GM21381 (cell line): ENCODE measurements around the gene DIP2C.
"Not testable (repeated sequence)": the region's sequence is repeated elsewhere in the genome, so short reads cannot be mapped to it uniquely, and the experiment has no call there.

ENCODE experiments used
- ATAC-seq: cut with Tn5 transposase; IDR thresholded peaks from one replicate; pipeline ENCODE4 v1.9.1; 2021; ENCODE audit warnings: mild to moderate bottlenecking, moderate library complexity; ENCODE audit not compliant: unreplicated experiment

DIP2C gene

GRCh38 chr10:474946-475345, 214.5 kb downstream of the DIP2C start:
- no peak for ATAC-seq

DNA sequence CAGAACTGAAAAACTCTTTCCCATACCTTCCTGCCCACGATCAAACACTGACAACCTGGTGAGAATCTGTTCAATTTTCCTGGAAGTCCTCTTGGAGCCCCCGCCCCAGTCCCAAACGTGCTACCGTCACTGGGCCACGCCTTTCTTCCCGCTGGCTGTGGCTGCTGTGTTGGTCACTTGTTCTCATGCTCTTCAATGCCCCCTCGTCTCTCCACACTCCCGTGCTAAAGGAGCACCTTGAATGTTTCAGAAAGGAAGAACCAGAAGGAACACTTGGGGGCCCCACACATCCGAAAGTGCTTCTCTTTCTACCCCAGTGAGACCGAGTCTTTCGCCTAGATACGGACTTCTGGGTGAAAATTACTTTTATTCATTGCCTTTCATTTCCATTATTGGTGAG, 215.1 kb downstream of the DIP2C start:
- ATAC-seq: no peak

DNA sequence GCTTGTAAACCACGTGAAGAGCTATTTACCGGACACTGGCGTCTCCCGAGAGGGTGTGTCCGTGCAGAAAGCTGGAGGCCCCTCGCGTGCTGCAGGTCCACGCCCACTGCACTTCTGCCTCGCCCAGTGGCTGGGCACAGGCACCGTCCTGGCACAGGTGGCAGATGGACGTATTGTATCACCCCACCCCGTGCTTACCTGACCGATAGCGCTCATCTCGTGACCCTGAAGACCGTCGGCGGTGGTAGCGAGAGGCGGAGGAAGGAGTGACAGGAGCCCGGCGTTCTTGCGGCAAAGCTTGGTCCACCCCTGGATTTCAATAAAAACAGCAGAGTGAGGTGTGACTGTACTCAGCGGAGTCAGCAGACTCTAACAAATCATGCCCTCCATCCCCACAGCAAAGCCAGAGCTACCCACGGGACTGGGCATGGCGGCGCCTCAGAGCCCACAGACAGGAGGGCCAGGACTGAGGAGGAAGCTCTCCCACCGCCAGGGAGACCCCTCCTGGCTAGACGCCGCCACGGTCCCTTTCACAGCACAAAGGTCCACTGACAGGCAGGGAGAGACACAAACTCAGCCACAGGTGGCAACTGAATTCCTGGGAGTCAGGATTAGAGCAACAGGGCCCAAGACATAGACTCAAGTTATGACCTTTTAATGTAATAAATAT, 217.1 kb downstream of the DIP2C start:
- no peak for ATAC-seq

DNA sequence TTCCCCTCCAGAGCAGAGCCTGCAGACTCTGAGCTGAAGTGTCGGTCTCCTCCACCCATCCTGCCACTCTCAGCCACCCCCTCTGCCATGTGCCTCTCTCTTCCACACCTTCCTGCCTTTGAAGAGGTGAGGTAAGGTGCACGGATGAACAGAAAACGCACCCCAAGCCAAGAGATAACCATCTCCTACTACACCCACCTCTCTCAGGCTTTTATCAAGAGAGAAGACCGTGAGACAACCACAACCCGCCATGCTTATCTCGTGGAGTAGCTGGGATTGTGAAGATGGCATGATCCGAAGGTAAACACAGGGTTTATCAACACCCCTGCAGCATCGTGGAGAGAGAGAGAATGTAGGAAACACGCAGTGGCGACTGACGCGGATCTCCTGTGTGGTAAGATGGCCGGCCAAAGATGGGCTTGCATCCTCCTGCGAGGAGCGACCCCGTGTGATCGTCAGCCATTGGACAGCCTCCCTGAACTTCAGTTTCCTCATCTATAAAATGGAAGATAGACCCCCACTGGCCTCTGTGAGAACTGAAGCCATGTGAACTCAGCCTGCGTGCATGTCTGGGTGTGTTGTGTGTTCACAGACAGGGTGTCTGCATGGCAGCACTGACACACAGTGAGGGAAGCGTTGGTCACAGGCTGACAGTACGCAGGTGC, 219.0 kb downstream of the DIP2C start:
- no peak for ATAC-seq

GRCh38 chr10:469947-470338, 219.5 kb downstream of the DIP2C start:
- ATAC-seq: no peak

GRCh38 chr10:459743-460142, 229.7 kb downstream of the DIP2C start:
- ATAC-seq: no peak

- no peak for ATAC-seq
Observed at GRCh38 chr10:458421-458851, 231.0 kb downstream of the DIP2C start.

DNA sequence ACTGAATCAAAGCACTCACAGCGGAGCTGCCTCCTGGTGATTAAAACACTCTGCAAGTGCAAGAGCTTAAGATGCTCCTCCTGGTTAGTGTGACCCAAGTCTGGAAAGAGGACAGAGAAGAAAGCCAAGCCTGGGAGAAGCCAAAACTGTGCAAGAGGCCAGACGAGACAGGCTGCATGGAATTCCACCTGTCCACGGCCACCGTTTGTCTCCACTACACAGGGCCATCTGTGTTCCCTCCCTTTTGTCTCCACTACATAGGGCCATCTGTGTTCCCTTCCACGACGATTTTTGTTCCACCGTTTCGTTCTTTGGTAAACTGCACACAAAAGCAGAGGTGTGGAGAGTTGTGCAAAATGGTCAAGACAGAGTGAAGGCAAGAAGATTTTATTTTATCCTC, 233.0 kb downstream of the DIP2C start:
- ATAC-seq: no peak

DNA sequence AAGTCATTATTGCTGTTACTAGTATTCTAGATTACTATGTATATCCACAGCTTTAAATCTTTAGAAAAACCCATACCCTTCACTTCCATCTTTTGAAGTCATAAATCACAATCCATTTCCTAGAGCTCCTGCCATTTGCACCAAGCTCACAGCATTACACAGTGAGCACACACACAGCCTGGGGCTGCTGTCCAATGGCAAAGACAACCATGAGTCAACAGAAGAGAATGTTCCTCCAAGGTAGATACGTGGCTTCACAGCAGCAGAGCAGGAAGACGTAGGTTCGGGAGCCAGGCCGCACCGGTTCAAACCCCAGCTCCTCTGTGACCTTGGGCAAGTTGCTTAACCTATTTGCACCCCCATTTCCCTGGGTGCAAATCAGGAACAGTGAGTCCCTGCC, 234.6 kb downstream of the DIP2C start:
- ATAC-seq: no peak

GRCh38 chr10:453647-454046, 235.8 kb downstream of the DIP2C start:
- no peak for ATAC-seq

GRCh38 chr10:452512-453426, 236.7 kb downstream of the DIP2C start:
- ATAC-seq: no peak

GRCh38 chr10:451856-452255, 237.6 kb downstream of the DIP2C start:
- no peak for ATAC-seq

DNA sequence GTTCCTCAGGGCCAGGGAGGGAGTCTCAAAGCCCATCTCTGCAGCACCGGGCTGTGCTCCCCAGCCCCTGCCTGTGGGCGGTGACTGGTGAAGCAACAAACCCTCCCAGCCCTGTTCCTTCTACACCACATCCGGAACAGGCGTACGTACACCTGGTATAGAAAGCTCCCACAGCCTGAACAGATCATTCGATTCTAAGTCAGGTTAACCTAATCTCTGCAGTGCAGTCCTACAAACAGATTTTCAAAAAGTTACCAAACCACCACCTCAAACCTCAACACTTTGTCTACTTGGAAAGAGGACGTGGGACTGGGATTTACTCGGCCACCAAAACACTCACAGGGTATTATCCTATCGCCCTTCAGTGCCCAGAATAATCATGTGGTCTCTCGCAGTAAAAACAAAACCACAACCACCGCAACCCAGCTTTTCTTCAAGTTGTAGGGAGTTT, 238.4 kb downstream of the DIP2C start:
- peak; percentile 99 for ATAC-seq

DNA sequence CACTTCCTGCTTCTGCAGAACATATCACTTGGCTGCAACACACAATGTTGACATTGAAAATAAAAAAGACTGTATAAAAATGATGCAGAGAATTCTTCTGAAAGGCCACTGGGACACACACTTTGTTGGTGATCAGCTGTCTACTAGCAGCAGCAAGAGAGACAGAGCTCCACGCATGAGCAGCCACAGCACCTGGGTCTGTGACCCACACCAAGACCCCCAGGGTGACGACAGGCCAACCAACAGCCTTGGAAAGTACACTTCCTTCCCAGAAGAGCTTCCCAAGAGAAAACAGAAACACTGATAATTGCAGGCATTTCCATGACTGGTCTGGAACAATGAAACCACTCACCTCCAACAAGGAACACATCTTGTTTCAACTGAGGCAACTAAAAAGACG, 239.0 kb downstream of the DIP2C start:
- ATAC-seq: no peak

- not testable (repeated sequence) for ATAC-seq
Observed at GRCh38 chr10:449331-449730, 240.1 kb downstream of the DIP2C start.

- ATAC-seq: no peak
Observed at GRCh38 chr10:443459-443858, 246.0 kb downstream of the DIP2C start.

DNA sequence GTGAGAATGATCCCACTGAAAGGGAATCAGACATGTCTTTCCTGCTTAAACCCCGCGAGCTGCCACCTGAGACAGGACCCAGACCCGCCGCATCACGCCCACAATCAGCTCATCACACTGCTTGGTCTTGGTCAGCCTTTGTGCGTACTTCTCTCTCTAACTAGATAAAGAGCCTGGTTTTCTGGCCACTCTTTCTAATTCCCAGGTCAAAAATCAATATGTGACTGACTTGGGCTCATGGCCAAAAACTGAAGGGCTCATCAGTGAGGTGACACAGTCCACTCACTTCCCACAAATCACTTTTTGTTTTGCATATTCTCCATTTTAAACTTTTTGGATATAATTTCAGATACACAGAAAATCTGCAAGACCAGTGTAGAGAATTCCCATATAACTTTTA, 247.3 kb downstream of the DIP2C start:
- ATAC-seq: no peak

DNA sequence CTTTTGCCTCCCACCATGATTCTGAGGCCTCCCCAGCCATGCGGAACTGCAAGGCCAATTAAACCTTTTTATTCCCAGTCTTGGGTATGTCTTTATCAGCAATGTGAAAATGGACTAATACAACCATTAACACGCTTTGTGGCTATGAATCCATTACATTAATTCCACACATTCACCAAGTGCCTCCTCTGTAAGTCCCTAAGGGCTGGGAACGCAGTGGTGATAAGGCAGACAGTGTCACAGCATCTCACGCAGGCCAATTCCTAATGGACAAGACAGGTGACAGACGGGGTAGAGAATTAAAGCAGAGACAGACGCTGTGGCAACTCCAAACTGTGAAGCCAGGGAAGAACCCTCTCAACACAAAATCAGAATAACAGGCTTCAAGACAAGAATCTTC, 247.8 kb downstream of the DIP2C start:
- no peak for ATAC-seq

GRCh38 chr10:440127-440526, 249.3 kb downstream of the DIP2C start:
- no peak for ATAC-seq

GRCh38 chr10:437698-438490, 251.6 kb downstream of the DIP2C start:
- no peak for ATAC-seq
